A549 (cell line): ENCODE data around the gene ACAD11. TPM values are rescaled to one million over a fixed set of nuclear protein-coding genes. Genes with fewer than 3 reads are reported as not detected.

Source experiments
- ATAC-seq, 2 experiments: fragments of 200-7000 bp in 1 of 2; fragments of >200 bp in 1 of 2; cut with Nextera tagmentation in 1 of 2; cut with Tn5 transposase in 1 of 2; 3 replicates each; pipeline versions ENCODE4 v1.8.0 to v1.9.1; 2018 to 2020; ENCODE audit warnings: mild to moderate bottlenecking in 1 of 2, moderate library complexity in 1 of 2
- CTCF ChIA-PET: fragments of 300-600 bp; sonication (Branson Sonifier 250); formaldehyde crosslinking; extraction: SDS; loops from one replicate; lab custom pipeline; 2021; ENCODE audit warnings: antibody characterized with exemption, inconsistent platforms; lab: Yijun Ruan, JAX
- POLR2A ChIA-PET: fragments of 350-600 bp; formaldehyde crosslinking; extraction: SDS; loops from one replicate; lab custom pipeline; 2021; ENCODE audit warnings: antibody characterized with exemption, inconsistent platforms; lab: Yijun Ruan, JAX
- DNase-seq, 2 experiments: peaks; one replicate each; pipeline versions ENCODE4 v3.0.0 to v3.0.0-alpha.2; 2011 to 2016; ENCODE audit warnings: low read depth in 1 of 2, low spot score in 1 of 2
- FAIRE-seq: peaks from 2 replicates; lab custom pipeline; 2011; peaks lifted over from hg19 to GRCh38; lab: Jason Lieb, UNC
- H3K27ac ChIP-seq, 2 experiments: fragments of >200 bp; sonication (Bioruptor Twin); formaldehyde crosslinking; 3 replicates each; pipeline ENCODE4 v1.5.1; 2016 to 2017
- H3K4me1 ChIP-seq: fragments of >200 bp; sonication (Bioruptor Twin); formaldehyde crosslinking; 3 replicates; pipeline ENCODE4 v1.6.1; 2016
- H3K4me2 ChIP-seq: fragments of >200 bp; sonication (Bioruptor Twin); formaldehyde crosslinking; 3 replicates; pipeline ENCODE4 v1.6.1; 2016
- H3K4me3 ChIP-seq: fragments of >200 bp; sonication (Bioruptor Twin); formaldehyde crosslinking; 3 replicates; pipeline ENCODE4 v1.5.1; 2016
- H3K9me3 ChIP-seq: fragments of >200 bp; sonication (Bioruptor Twin); formaldehyde crosslinking; 3 replicates; pipeline ENCODE4 v1.6.1; 2016
- CHD2 ChIP-seq: fragments of 150-350 bp; IDR thresholded peaks from 2 replicates; pipeline ENCODE4 v1.6.1; 2014; ENCODE audit warnings: low read length; ENCODE audit not compliant: partially characterized antibody
- ESRRA ChIP-seq: fragments of 150-350 bp; IDR thresholded peaks from 2 replicates; pipeline ENCODE4 v1.6.1; 2014; ENCODE audit warnings: mild to moderate bottlenecking, low read length, borderline replicate concordance
- GATA3 ChIP-seq: IDR thresholded peaks from 2 replicates; pipeline ENCODE4 v1.6.1; 2012; ENCODE audit warnings: borderline replicate concordance
- HDAC2 ChIP-seq: fragments of 200-600 bp; sonication (generic); IDR thresholded peaks from 2 replicates; pipeline ENCODE4 v1.6.1; 2016
- HEYL ChIP-seq: fragments of 250-450 bp; sonication (Bioruptor Pico); IDR thresholded peaks from 2 replicates; pipeline ENCODE4 v1.8.0; 2021; ENCODE audit warnings: mild to moderate bottlenecking, moderate library complexity
- HOXB5 ChIP-seq: fragments of 250-450 bp; sonication (Bioruptor Pico); IDR thresholded peaks from 2 replicates; pipeline ENCODE4 v1.5.0; 2020; ENCODE audit warnings: mild to moderate bottlenecking, moderate library complexity
- KDM1A ChIP-seq: fragments of 200-600 bp; sonication (generic); IDR thresholded peaks from 2 replicates; pipeline ENCODE4 v1.6.1; 2016; ENCODE audit warnings: low read depth, mild to moderate bottlenecking
- KDM5A ChIP-seq: fragments of 200-600 bp; sonication (generic); IDR thresholded peaks from 2 replicates; pipeline ENCODE4 v1.6.1; 2016; ENCODE audit warnings: antibody characterized with exemption, mild to moderate bottlenecking
- MAZ ChIP-seq: fragments of 150-350 bp; IDR thresholded peaks from 2 replicates; pipeline ENCODE4 v1.6.1; 2014; ENCODE audit warnings: antibody characterized with exemption, low read depth, low read length, borderline replicate concordance
- MYC ChIP-seq: IDR thresholded peaks from 2 replicates; pipeline ENCODE4 v1.6.1; 2012; ENCODE audit warnings: mild to moderate bottlenecking, inconsistent platforms, low read length, improper control_type of control experiment, borderline replicate concordance
- NPAS2 ChIP-seq: fragments of 250-450 bp; sonication (Bioruptor Pico); IDR thresholded peaks from 2 replicates; pipeline ENCODE4 v1.8.0; 2022; ENCODE audit warnings: mild to moderate bottlenecking, moderate library complexity, borderline replicate concordance
- POLR2A ChIP-seq: IDR thresholded peaks from 2 replicates; pipeline ENCODE4 v1.6.1; 2012; ENCODE audit warnings: mild to moderate bottlenecking, low read length
- RCOR1 ChIP-seq: fragments of 150-350 bp; IDR thresholded peaks from 2 replicates; pipeline ENCODE4 v1.6.1; 2014; ENCODE audit warnings: antibody characterized with exemption, low read length, low read depth
- SMC3 ChIP-seq: fragments of >200 bp; sonication (Bioruptor Twin); formaldehyde crosslinking; IDR thresholded peaks from 3 replicates; pipeline ENCODE4 v1.6.1; 2018; ENCODE audit warnings: inconsistent platforms
- SREBF2 ChIP-seq: fragments of 450-650 bp; IDR thresholded peaks from 2 replicates; pipeline ENCODE4 v1.6.1; 2014; ENCODE audit warnings: mild to moderate bottlenecking, moderate library complexity
- TFCP2L1 ChIP-seq: fragments of 250-450 bp; sonication (Bioruptor Pico); IDR thresholded peaks from 2 replicates; pipeline ENCODE4 v1.5.0; 2021; ENCODE audit warnings: mild to moderate bottlenecking
- TP53 ChIP-seq: fragments of 250-450 bp; sonication (Bioruptor Pico); IDR thresholded peaks from 2 replicates; pipeline ENCODE4 v1.5.0; 2021; ENCODE audit warnings: mild to moderate bottlenecking, moderate library complexity
- ZFP36 ChIP-seq: fragments of 450-650 bp; IDR thresholded peaks from 2 replicates; pipeline ENCODE4 v1.6.1; 2014; ENCODE audit warnings: borderline replicate concordance; ENCODE audit not compliant: partially characterized antibody
- ZSCAN20 ChIP-seq: fragments of 250-450 bp; sonication (Bioruptor Pico); IDR thresholded peaks from 2 replicates; pipeline ENCODE4 v1.8.0; 2022; ENCODE audit warnings: mild to moderate bottlenecking, moderate library complexity
- WGBS: methylation state at CpG from one replicate; pipeline ENCODE4 v1.1.6; 2017; ENCODE audit errors: missing lambda C conversion rate; 5-methylcytosine and 5-hydroxymethylcytosine counted together
- polyA plus RNA-seq, 4 experiments: library from polyadenylated mRNA; depleted of rRNA in 3 of 4; stranded (reverse); fragments of >200 nt; fragmentation: RNase III in 1 of 4; extraction: RNeasy Plus Mini Kit Qiagen cat#74134 plus additional on column Dnase treatment in 1 of 4; gene quantifications; 2 replicates in 3 of 4; 3 replicates in 1 of 4; pipeline ENCODE4 v1.2.3, GENCODE V29; 2011 to 2017
- TF ChIP-seq, protein P1 (sequence below): IDR thresholded peaks from 2 replicates; pipeline ENCODE4 v1.6.1; 2012
- TF ChIP-seq, protein P2 (sequence below): fragments of 250-450 bp; sonication (Bioruptor Pico); IDR thresholded peaks from 2 replicates; pipeline ENCODE4 v1.5.0; 2021; ENCODE audit warnings: mild to moderate bottlenecking, moderate library complexity, borderline replicate concordance
- TF ChIP-seq, protein P3 (sequence below): fragments of >200 bp; sonication (Bioruptor Twin); formaldehyde crosslinking; IDR thresholded peaks from 3 replicates; pipeline ENCODE4 v1.6.1; 2016
- TF ChIP-seq, protein P4 (sequence below): fragments of >200 bp; sonication (Bioruptor Twin); formaldehyde crosslinking; IDR thresholded peaks from 2 replicates; pipeline ENCODE4 v1.6.1; 2016

ACAD11 gene
- polyA plus RNA-seq, 2 of the 4 experiments (the other 2 are of a cell fraction), result 10.3 to 19.2 TPM

DNA sequence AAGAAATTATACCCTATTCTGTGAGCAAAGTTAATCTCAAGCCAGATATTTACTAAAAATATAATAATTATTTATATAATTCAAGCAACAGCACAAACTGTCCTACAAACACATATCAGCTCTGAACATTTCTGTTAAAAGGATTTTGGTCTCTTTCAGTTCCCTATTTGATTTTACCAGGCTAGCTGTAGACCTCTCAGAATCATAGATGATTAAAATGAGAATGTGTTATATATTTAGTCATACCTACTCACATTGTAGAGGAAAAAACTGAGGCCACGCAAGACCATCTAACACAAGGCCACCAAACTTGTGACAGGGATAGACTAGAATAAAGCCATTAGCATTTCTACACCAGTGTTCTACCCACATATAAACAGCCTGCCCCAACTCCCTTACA is 34.0 kb downstream of the ACAD11 start:
- H3K27ac ChIP-seq, result no peak overlapping the region
- CTCF ChIA-PET, result interaction anchor here (0.6 kb wide), 1 partner anchor 1163 kb away, joined by 4 read pairs; no protein-coding TSS in a partner anchor

DNA sequence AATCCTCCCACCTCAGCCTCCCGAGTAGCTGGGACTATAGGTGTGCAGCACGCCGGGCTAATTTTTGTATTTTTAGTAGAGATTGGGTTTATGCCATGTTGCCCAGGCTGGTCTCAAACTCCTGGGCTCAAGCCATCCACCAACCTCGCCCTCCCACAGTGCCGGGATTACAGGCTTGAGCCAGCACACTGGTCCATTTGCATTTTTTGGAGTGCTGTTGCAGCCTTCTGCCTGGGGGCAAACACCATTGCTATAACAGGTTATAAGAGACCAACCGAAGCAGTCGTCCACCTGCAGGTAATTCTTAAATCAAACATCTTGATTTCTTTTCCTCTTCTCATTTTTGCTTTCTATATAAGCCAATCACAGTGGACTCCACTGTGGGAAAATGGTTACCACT is 34.8 kb downstream of the ACAD11 start:
- Histone ChIP-seq H3K4me2 (no peak overlapping the region), H3K4me3 (no peak overlapping the region), H3K4me1 (no peaks in the 10 kb centered on the region; the same call in 2 of the 3 replicates)
- WGBS, result 92% methylated on average over 4 of the region's 7 CpGs
- no peak for FAIRE-seq
- TF ChIP-seq ZFP36, result no peak
- TF ChIP-seq, protein P1, sequence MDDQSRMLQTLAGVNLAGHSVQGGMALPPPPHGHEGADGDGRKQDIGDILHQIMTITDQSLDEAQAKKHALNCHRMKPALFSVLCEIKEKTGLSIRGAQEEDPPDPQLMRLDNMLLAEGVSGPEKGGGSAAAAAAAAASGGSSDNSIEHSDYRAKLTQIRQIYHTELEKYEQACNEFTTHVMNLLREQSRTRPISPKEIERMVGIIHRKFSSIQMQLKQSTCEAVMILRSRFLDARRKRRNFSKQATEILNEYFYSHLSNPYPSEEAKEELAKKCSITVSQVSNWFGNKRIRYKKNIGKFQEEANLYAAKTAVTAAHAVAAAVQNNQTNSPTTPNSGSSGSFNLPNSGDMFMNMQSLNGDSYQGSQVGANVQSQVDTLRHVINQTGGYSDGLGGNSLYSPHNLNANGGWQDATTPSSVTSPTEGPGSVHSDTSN, result no peak
- no peak for TF ChIP-seq HOXB5 (CRISPR knock-in tag)
- no peak for TF ChIP-seq POLR2A
- no peak for TF ChIP-seq RCOR1
- TF ChIP-seq NPAS2 (CRISPR knock-in tag), result no peak
- TF ChIP-seq, protein P2, sequence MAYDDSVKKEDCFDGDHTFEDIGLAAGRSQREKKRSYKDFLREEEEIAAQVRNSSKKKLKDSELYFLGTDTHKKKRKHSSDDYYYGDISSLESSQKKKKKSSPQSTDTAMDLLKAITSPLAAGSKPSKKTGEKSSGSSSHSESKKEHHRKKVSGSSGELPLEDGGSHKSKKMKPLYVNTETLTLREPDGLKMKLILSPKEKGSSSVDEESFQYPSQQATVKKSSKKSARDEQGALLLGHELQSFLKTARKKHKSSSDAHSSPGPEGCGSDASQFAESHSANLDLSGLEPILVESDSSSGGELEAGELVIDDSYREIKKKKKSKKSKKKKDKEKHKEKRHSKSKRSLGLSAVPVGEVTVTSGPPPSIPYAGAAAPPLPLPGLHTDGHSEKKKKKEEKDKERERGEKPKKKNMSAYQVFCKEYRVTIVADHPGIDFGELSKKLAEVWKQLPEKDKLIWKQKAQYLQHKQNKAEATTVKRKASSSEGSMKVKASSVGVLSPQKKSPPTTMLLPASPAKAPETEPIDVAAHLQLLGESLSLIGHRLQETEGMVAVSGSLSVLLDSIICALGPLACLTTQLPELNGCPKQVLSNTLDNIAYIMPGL (CRISPR knock-in tag), result no peak
- no peak for TF ChIP-seq KDM5A
- TF ChIP-seq, protein P3, sequence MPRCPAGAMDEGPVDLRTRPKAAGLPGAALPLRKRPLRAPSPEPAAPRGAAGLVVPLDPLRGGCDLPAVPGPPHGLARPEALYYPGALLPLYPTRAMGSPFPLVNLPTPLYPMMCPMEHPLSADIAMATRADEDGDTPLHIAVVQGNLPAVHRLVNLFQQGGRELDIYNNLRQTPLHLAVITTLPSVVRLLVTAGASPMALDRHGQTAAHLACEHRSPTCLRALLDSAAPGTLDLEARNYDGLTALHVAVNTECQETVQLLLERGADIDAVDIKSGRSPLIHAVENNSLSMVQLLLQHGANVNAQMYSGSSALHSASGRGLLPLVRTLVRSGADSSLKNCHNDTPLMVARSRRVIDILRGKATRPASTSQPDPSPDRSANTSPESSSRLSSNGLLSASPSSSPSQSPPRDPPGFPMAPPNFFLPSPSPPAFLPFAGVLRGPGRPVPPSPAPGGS, result no peak
- TF ChIP-seq SREBF2, result no peak
- TF ChIP-seq ESRRA, result no peak
- TF ChIP-seq TP53 (CRISPR knock-in tag), result no peak
- no peak for TF ChIP-seq CHD2
- TF ChIP-seq KDM1A, result no peak
- TF ChIP-seq GATA3, result no peak
- no peak for TF ChIP-seq SMC3
- no peak for TF ChIP-seq HEYL (CRISPR knock-in tag)
- TF ChIP-seq, all 56 proteins: peak for 0
- CTCF ChIA-PET, result no interaction called here
- Histone ChIP-seq H3K9me3 (no peaks in the 10 kb centered on the region), H3K27ac (no peak overlapping the region)
- no peak for DNase-seq
- POLR2A ChIA-PET, result no interaction called here
- no peak for ATAC-seq

More for the DNA sequence above, 34.0 kb downstream of the ACAD11 start:
- Histone ChIP-seq H3K4me1 (peaks cover 4% of the 10 kb centered on the region; the same call in 1 of the 3 replicates), H3K9me3 (no peaks in the 10 kb centered on the region), H3K4me2 (no peak overlapping the region), H3K4me3 (no peak overlapping the region)
- TF ChIP-seq SMC3 (no peak), ZSCAN20 (CRISPR knock-in tag) (no peak), MYC (no peak), MAZ (no peak)
- TF ChIP-seq, protein P4, sequence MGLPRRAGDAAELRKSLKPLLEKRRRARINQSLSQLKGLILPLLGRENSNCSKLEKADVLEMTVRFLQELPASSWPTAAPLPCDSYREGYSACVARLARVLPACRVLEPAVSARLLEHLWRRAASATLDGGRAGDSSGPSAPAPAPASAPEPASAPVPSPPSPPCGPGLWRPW, result no peak
- POLR2A ChIA-PET, result no interaction called here
- ATAC-seq, result no peak
- 90% methylated on average over 1 of the region's 1 CpG for WGBS
- FAIRE-seq, result no peak
- no peak for DNase-seq

DNA sequence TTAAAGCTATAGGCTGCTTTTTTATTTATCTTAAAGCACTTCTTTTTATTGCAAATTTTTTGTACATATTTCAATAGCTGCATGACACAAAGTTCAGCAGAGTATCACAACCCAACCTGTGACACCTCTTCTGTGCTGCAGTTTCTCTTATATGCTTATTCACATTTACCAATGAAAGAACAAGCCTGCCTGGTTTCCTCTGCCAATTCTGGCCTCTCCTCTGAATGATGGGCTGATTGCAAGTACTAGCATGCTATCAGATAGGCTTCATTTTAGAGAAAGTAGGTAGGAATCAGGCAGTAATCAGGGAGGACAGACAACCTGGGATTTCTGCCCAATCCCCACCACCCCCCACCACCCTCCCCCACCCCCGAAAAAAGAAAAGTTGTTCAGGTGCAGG is 36.0 kb downstream of the ACAD11 start:
- no peak overlapping the region for H3K4me3 ChIP-seq
- ChIA-PET POLR2A (no interaction called here), CTCF (no interaction called here)
- H3K27ac ChIP-seq, result no peak overlapping the region
- no peak for TF ChIP-seq HDAC2
- no peak for TF ChIP-seq TFCP2L1 (CRISPR knock-in tag)
- TF ChIP-seq HEYL (CRISPR knock-in tag), result no peak
- H3K9me3 ChIP-seq, result no peaks in the 10 kb centered on the region
- no peak for FAIRE-seq
- 75% methylated on average over 1 of the region's 1 CpG for WGBS
- H3K4me2 ChIP-seq, result no peak overlapping the region
- no peak for ATAC-seq
- no peaks in the 10 kb centered on the region for H3K4me1 ChIP-seq
- DNase-seq, result no peak
